GM12865 (cell line): ENCODE results near the gene C19orf67.

ENCODE experiments used
- DNase-seq: peaks from one replicate; pipeline ENCODE4 v3.0.0; 2010; ENCODE audit warnings: low read depth
- H3K4me3 ChIP-seq: 2 replicates; pipeline ENCODE4 v1.5.1; 2011; ENCODE audit warnings: mild to moderate bottlenecking, low read depth, low read length, control low read depth
- TF ChIP-seq, protein P1 (sequence below): IDR thresholded peaks from 2 replicates; pipeline ENCODE4 v1.5.1; 2011; ENCODE audit warnings: low read length, control low read depth, low read depth, inconsistent platforms; ENCODE audit not compliant: insufficient read depth; ENCODE audit errors: missing control alignments

The C19orf67 gene

DNA sequence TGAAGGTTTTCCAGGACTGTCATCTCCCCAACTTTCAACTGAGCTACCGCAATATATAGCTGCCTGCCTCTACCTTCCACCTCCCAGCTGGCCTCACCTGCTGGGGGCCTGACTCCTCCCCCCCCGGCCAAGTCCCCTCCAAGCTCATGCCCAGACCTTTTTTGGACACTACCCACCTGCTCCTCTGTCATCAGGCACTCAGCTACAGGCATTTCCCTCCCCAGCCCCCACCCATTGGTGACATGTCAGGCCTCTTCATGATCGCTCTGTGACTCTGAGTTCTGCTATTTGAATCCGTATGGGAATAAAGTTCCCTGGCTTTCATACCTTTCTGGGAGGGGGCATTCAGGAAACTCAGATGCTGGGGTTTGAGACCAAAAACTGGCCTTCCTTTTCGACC, 30.2 kb upstream of the C19orf67 start:
- DNase-seq: no peak
- TF ChIP-seq, protein P1, sequence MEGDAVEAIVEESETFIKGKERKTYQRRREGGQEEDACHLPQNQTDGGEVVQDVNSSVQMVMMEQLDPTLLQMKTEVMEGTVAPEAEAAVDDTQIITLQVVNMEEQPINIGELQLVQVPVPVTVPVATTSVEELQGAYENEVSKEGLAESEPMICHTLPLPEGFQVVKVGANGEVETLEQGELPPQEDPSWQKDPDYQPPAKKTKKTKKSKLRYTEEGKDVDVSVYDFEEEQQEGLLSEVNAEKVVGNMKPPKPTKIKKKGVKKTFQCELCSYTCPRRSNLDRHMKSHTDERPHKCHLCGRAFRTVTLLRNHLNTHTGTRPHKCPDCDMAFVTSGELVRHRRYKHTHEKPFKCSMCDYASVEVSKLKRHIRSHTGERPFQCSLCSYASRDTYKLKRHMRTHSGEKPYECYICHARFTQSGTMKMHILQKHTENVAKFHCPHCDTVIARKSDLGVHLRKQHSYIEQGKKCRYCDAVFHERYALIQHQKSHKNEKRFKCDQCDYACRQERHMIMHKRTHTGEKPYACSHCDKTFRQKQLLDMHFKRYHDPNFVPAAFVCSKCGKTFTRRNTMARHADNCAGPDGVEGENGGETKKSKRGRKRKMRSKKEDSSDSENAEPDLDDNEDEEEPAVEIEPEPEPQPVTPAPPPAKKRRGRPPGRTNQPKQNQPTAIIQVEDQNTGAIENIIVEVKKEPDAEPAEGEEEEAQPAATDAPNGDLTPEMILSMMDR: no peak
- H3K4me3 ChIP-seq: no peak overlapping the region

DNA sequence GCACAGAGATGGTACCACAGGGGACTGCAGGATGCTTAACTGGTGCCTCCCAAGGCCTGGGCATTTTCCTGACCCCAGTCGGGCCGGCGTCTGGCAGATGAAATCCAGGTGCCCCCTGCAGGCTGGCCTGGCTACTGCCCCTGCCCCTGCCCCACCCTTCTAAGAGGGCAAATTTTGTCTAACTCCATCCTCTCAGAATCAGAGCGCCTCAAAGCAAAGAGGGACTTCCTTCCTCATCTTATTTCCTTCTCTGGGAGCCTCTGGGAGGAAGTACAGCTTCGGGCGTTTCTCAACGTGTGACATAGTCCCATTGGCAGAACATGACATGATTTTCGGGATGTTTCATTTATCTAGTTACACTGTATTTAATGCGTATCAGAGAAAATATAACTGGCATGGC, 29.3 kb upstream of the C19orf67 start:
- H3K4me3 ChIP-seq: no peak overlapping the region
- TF ChIP-seq, protein P1: peak; percentile 61
- DNase-seq: peak; percentile 58

DNA sequence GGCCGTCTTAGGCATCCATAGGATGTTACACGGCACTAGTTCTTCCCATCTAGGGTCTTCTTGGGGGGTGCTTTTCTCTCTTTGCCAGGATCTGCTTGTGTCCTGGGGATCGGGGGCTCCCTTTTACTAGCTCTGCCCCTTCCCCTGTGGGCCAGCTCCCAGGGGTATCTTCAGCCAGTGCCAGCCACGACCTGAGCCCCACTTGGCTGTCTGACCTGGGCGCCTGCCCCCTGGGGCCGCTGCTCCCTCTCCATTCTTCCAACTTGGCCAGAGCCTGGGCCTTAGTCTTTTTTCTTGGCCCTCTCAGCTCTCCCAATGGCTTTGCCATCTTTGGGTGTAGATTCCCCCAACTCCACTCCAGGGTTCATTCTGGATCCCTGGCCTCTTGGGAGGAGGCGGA, 28.9 kb upstream of the C19orf67 start:
- TF ChIP-seq, protein P1: no peak
- no peak for DNase-seq
- no peak overlapping the region for H3K4me3 ChIP-seq

DNA sequence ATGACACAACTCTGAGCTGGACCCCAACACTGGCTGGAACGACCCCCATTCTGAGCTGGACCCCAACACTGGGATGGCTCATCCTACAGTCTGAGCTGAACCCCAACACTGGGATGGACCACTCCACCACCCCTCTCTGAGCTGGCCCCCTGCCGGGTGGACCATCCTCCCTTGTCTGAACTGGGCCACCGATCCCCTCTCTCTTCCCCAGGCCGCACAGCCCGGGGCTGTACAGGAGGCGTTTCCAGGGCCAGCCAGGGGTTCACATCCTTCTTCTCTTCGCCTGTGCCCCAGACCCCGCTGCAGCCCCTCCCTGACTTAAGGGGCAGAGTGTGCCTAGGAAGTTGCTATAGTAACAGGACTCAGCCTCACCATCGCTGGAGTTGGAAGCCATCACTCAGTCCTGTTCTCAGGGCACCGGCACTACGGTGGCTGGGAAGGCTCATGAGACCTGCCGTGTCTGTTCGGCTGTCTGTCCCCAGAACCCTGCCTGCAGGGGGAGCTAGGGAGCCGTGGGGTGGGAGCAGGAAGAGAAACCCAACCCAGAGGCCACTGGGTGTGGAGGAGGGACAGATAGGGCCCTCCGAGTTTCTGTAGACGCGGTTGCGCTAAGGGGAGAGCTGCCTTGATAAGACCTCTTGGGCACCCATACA, 28.3 kb upstream of the C19orf67 start:
- peak; percentile 41 for DNase-seq
- no peak overlapping the region for H3K4me3 ChIP-seq
- TF ChIP-seq, protein P1: peak; percentile 36

DNA sequence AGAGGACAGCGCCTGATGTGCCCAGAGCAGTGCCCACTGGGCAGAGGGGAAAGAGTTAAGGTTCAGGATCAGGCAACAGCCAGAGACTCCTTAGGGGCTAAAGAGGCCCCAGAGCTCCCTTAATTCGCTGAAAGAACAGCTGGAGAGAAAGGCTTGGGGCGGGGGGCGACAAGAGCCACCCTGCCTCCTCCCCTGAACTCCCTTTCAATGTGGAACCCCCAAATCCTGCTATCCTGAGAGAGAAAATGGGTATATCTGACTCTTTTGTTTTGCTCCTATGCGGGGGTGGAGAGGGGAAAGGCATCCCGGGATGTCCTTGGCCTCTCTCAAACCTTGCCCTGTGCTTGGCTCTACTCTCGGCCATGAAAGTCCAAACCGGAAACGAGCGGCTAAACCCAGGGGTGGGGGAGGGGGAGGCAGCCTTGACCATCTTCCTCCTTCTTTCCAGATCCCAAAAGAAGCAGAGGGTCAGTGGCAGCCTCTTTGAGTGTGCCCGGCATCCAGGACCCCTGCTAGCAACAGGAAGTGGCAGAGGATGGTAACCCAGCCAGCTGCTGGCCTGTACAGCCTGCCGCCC, 27.3 kb upstream of the C19orf67 start:
- TF ChIP-seq, protein P1: no peak
- H3K4me3 ChIP-seq: no peak overlapping the region
- no peak for DNase-seq

DNA sequence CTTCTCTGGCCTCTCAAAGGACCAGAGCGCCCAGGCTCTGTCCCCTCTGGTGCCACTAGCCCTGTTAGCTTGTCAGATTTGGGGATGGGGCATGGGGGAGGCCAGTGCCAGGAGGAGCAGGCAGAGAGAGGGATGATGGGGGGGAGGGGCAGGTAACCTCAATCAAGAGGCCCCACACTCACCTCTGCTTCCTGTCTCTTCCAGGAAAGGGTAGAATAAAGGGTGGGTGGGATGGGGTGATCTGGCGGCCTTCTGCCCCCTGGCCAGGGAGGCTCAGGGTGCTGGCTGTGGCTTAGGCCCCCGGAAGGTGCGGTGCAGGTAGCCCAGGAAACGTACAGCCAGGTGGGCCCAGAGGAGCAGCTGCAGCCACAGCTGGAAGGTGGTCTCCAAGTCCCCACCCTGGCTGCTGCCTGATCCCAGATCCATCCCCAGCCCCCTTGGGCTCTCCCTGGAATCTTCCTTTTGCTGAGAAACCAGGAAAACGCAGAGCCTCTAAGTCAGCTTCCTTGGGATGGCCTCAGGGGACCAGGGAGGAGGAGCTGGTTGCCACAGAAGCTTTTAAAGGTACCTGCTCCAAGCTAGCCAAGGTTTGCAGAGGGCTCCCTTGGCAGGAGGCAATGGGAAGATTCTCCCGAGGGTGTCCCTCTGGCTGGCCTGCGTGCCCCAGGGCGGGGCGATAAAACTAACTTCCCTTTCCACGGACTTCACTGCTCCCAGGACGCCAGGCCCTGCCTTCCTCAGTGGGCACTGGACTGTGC, 26.6 kb upstream of the C19orf67 start:
- DNase-seq: no peak
- TF ChIP-seq, protein P1: no peak

More for the DNA sequence above, 26.6 kb upstream of the C19orf67 start:
- no peak overlapping the region for H3K4me3 ChIP-seq
